ENCODE results near the gene CERK. TPM values are rescaled to one million over a fixed set of nuclear protein-coding genes. Genes with fewer than 3 reads are reported as not detected.

Gene CERK
- total and polyA plus RNA-seq, 2 of the 13 experiments (the other 11 are each of a cell fraction or from before 2014, with no cell fraction given), result 40.3 to 41.9 TPM

DNA sequence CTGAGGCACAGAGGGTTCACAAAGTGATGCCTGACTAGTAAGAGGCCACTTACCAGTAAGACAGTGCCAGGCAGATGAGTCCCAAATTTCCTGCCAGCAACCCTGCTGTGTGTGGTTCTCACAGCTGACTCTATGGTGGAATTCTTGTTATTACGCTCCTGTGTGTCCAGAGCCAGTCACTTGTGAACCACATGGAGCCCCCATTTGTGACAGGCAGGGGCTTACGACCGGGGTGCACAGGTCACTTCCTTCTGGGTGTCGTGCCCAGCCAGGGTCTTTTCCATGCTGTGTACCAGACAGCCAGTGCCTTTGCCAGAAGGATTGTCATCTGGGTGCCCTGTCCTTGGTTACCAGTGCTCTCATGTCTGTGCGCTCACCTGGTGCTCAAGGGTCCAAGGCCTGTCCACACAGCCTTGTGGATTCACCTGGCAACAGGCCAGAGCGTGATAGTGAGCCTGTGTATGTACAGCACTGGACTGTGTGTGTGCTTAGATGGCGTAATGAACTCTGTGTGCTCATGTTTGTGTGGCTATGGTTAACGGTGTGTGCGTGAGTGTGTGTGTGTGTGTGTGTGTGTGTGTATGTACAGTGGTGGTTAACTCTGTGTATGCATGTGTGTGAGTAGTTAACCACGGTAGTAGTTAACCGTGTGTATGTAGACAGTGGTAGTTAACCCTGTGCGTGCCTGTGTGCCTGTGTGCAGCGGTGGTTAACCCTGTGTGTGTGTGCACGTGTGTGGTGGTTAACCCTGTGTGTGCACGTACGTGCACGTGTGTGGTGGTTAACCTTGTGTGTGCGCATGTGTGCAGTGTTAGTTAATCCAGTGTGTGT, 99.2 kb downstream of the CERK start (continued):
- TF ChIP-seq ZBED4 (CRISPR knock-in tag; IDR thresholded peaks at IDR 0.05; ENCODE audit: borderline replicate concordance), result no peak
- TF ChIP-seq ZNF263 (CRISPR knock-in tag; IDR thresholded peaks at IDR 0.05), result peak; percentile 25; the same call in 1 of the 2 replicates
- TF ChIP-seq NR3C1 (CRISPR knock-in tag; IDR thresholded peaks at IDR 0.05), result no peak
- TF ChIP-seq ZNF138 (CRISPR knock-in tag; IDR thresholded peaks at IDR 0.05; ENCODE audit: low read depth), result no peak
- no peak for TF ChIP-seq EEA1 (CRISPR knock-in tag; IDR thresholded peaks at IDR 0.05; ENCODE audit: borderline replicate concordance)
- TF ChIP-seq SRSF1 (optimal IDR thresholded peaks at IDR 0.05; ENCODE audit: low read depth, low read length), result no peak
- TF ChIP-seq ZNF30 (CRISPR knock-in tag; IDR thresholded peaks at IDR 0.05), result no peak
- TF ChIP-seq ATM (IDR thresholded peaks at IDR 0.05; ENCODE audit: borderline replicate concordance), result no peak
- peak; percentile 78 for TF ChIP-seq SOX5 (CRISPR knock-in tag; IDR thresholded peaks at IDR 0.05; ENCODE audit: borderline replicate concordance)
- no peak for TF ChIP-seq FOSL1 (CRISPR knock-in tag; IDR thresholded peaks at IDR 0.05; ENCODE audit: borderline replicate concordance)
- no peak for TF ChIP-seq TCF7L2 (IDR thresholded peaks at IDR 0.05; ENCODE audit: low read depth, low read length)
- no peak for TF ChIP-seq ARID2 (CRISPR knock-in tag; IDR thresholded peaks at IDR 0.05; ENCODE audit: borderline replicate concordance)
- no peak for TF ChIP-seq PRPF4 (IDR thresholded peaks at IDR 0.05; ENCODE audit: low read depth, low read length, poor library complexity, severe bottlenecking)
- no peak for TF ChIP-seq ISL2 (CRISPR knock-in tag; IDR thresholded peaks at IDR 0.05)
- peak; percentile 47; the same call in 1 of the 2 replicates for TF ChIP-seq PRMT3 (CRISPR knock-in tag; IDR thresholded peaks at IDR 0.05; ENCODE audit: borderline replicate concordance, low read depth)
- peak; percentile 79 for TF ChIP-seq IKZF5 (CRISPR knock-in tag; IDR thresholded peaks at IDR 0.05)
- no peak for TF ChIP-seq ZNF570 (CRISPR knock-in tag; IDR thresholded peaks at IDR 0.05; ENCODE audit: borderline replicate concordance)
- TF ChIP-seq GFI1 (CRISPR knock-in tag; IDR thresholded peaks at IDR 0.05; ENCODE audit: borderline replicate concordance), result no peak
- TF ChIP-seq ZNF496 (CRISPR knock-in tag; IDR thresholded peaks at IDR 0.05; ENCODE audit: insufficient replicate concordance), result no peak
- no peak for TF ChIP-seq FIP1L1 (IDR thresholded peaks at IDR 0.05; ENCODE audit: borderline replicate concordance, insufficient read depth, low read depth, low read length)
- TF ChIP-seq GZF1 (CRISPR knock-in tag; IDR thresholded peaks at IDR 0.05), result 0 out of 2 replicates have a peak, but pooled peaks have one; percentile 58
- TF ChIP-seq DPF2 (CRISPR knock-in tag; IDR thresholded peaks at IDR 0.05; ENCODE audit: borderline replicate concordance, low read depth), result peak; percentile 92
- TF ChIP-seq ZNF253 (CRISPR knock-in tag; IDR thresholded peaks at IDR 0.05; ENCODE audit: borderline replicate concordance), result peak; percentile 43; the same call in 1 of the 2 replicates
- TF ChIP-seq ZNF550 (CRISPR knock-in tag; IDR thresholded peaks at IDR 0.05; ENCODE audit: borderline replicate concordance), result no peak
- peak; percentile 94 for TF ChIP-seq ZMYM3 (CRISPR knock-in tag; IDR thresholded peaks at IDR 0.05)
- TF ChIP-seq MIER2 (CRISPR knock-in tag; IDR thresholded peaks at IDR 0.05), result 0 out of 2 replicates have a peak, but pooled peaks have one; percentile 2

Measured in HepG2 (cell line).